GM18502 (cell line): ENCODE data around the gene TOP2B.

Source experiments
- ATAC-seq: cut with Tn5 transposase; IDR thresholded peaks from one replicate; pipeline ENCODE4 v1.9.1; 2021; ENCODE audit warnings: mild to moderate bottlenecking; ENCODE audit not compliant: unreplicated experiment, poor library complexity

The TOP2B gene

DNA sequence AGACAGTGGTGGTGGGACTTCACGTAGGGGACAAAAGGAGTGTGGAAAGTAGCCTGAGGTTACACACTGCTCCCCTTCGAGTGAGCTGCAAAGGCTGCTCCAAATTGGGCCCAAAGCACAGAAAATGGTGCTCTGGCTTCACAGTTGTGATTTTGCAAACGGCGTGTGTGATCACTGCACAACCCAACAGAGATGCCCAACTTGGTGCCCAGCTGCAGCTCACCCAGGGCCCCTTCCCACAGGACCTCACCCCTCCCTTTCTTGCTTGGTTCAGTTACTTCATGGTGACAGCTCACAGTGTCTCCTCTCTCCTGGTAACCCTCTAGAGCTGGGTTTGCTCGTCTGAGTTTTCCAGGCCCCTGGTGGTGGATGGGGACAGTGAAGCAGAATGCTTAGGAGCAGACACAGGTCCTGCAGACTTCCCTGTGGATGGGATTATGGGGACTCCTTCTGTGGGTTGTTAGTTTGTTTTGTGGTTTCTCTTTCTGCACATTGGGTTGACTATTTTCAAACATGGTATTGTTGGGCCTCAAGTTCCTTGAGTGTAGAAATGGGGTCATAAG lies 98.3 kb downstream of the TOP2B start:
- no peak for ATAC-seq

DNA sequence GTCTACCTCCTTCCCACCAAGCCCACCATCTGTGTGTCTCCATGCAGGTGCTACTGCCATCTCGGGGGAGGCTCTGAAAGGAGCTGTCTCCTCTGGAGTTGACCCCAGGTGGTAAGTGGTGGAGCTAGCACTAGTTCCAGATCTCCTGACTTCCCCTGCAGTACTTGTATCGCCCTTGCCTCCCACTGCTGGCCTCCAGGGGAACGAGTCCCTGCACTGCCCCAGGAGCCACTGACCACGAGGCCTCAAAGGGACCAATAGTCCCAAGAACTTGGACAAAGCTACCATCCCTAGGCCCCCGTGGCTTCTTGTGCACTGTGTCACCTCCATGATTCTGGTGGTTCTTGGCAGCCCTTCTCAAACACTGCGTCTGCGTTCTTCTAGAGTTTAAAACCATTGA lies 98.9 kb downstream of the TOP2B start:
- no peak for ATAC-seq

DNA sequence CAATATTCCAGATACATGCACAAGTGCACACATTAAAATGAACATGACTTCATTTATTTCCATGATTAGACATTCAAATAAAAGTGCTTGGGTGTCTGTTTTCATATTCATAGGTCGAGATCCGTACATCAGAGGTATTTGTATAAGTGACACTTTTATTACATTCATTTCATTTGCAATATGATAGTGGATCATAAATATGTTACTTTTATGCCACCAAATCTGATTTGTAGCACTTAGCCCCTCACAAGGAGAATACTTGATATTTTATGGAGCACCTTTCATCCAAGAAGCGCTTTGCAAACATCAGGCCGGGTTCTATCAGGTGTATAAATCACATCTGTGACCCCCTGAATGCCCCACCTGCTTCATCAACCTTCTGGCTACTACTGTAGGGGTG lies 100.6 kb downstream of the TOP2B start:
- no peak for ATAC-seq

GRCh38 chr3:25563601-25564000 lies 101.1 kb downstream of the TOP2B start:
- ATAC-seq, result no peak

DNA sequence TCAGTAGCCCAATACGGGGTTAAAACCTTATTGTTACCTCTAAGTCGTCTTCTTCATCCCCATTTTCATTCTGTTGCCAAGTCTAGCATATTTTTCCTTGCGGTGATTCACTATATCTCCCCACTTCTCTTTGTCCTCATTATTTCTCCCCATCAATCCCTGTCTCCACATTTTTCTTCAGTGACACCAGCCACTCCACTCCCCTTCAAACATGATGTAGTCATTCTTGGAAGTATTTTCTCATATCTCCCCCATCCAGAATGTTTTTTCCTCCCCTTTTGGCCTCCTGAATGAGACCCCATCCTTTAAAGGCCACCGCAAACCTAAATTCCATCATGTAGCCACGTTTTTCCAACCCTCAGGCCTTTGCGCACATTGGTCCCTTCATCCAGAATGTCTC lies 105.9 kb downstream of the TOP2B start:
- no peak for ATAC-seq

DNA sequence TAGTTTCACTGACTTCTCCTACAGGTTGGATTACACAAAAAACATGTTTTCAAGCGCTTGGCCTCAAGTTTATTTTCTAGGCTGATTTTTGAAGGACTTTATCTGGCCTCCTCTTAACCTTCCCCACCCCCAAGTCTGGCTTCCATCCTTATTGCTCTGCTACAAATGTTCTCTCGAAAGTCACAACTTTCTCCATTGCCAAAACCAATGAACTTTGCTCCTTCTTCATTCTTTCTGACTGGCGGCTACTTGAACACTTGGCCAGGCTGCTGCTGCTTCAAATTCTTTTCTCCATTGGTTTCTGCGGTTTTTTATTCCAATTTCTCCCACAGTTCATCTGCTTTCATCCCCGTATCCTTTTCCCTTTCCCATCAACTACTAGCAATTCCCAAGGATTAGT lies 106.6 kb downstream of the TOP2B start:
- ATAC-seq, result no peak

DNA sequence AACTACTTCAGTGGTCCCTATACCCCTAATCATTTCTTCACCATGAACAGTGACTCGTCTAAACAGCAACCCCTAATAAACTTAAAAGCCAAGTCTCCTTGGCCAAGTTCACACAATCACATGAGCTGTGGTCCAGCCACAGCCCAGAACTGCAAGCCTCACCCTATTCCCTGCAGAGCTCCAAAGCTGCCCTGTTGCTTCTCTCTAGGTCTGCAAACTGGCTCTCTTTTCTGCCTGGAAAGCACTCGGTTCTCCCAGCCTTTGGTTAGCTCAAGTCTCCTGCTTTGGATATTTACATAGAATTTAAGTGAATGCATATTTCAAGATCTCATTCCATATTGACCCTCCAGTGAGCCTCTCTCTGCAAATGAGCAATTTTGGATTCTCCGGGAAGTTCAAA lies 107.0 kb downstream of the TOP2B start:
- ATAC-seq, result no peak

DNA sequence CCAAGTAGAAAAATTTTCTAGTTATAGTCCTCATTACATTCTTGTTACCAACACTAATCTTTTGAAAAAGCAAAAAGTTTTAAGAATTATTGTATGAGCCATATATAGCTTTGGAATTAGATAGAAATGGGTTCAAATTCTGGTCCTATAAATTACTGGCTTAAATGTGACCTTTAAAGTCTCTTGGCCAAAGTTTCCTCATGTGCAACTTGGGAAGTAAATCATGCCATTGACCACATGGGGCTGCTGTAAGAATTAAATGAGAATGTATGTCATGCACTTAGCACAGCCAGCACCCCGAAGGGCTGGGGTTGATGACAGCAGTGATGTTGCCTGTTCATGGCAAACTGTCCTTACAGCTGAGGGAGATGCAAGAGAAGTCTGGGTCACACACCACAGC lies 108.3 kb downstream of the TOP2B start:
- ATAC-seq, result no peak

DNA sequence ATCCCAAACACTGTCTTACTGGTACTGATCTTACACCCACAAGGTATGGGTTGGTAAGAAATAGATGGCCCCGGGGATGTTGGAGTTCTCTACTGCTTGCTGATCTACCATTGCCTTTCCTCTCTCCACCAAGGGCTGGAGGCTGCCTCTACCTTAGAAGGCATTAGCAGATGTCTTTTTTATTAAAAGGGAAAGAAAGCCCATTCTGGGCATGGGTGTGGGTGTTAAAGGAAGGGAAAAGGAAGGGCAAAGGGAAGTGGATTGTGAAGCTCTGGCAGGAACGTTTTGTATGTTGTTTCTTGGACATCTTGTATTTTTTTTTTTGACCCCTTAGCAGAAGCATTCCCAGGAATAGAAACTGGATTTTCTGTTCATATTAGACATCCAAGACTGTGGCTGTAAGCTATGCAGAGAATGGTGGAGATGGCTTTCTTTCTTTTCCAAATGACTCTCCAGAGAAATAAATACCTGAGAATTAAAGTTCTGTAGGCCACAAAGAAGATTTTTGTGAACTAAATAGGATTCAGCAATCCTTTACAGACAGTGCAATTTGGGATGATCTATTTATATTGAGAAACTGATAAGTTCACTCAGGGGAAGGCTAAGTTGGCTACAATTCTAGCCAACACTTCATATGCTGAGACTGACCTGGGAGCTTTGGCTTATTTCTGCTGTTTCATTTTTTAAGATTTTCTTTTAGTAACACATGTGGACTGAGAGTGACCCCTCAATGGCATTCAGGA lies 108.8 kb downstream of the TOP2B start:
- no peak for ATAC-seq

DNA sequence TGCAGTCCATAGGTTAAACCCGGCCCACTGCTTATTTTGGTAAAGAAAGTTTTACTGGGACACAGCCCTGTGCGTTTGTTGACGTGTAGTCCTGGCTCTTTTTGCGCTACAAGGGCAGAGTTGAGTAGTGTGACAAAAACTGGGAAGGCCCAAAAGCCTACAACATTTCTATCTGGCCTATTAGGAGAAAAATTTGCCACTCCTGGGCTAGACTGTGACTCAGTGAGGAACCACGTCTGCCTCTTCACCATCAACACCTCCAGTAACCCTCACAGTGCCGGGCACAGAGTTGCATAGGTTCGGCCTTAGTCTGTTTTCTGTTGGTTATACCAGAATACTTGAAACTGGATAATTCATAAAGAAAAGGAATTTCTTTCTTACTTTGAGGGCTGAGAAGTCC lies 110.3 kb downstream of the TOP2B start:
- no peak for ATAC-seq

DNA sequence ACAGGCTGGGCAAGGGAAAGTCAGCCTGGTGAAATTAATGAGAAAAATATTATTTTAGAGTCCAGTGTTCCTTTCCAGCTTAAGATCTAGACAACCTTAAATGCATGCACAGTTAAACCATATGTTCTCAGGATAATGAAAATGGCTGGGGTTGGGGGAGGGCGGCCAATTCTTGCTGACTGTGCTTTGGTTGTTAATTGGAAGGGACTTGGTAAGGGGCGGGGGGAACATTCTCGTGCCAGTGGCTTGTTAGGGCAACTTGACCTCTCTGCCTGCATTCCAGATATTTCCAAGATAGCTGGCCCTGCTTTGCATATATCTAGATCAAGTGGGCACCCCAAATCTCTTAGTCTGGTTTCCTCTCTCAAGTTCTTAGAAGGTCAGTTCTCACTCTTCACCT lies 112.5 kb downstream of the TOP2B start:
- ATAC-seq, result no peak

DNA sequence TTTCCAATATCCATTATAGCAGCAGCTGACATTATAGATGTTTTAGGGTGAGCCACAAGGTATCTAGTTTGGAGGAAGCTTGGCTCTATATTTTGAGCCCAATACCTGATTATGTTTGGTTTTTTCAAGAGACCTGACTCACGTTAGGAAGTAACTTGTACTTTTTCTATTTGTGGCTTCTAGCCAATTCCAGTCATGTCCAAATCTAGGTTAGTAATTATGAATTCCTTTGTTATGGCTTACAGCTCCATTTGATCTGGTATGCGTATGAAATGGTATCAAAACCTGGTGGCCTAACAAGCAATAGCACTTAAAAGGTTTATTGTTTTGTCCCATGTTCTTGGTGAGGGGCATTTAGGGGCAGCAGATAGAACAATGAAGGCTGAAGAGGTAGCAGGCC lies 115.9 kb downstream of the TOP2B start:
- no peak for ATAC-seq

- no peak for ATAC-seq
Observed at GRCh38 chr3:25547943-25548674, 116.6 kb downstream of the TOP2B start.
